Umbilical cord (tissue), 2 donors: ENCODE measurements around the gene ISCU. TPM values are rescaled to one million over a fixed set of nuclear protein-coding genes. Genes with fewer than 3 reads are reported as not detected.

ENCODE experiments used
- DNase-seq: peaks from one replicate; pipeline ENCODE4 v3.0.0-alpha.2; 2015; ENCODE audit warnings: low spot score
- total RNA-seq: library from RNA; depleted of rRNA; stranded (reverse); fragments of >200 nt; gene quantifications from one replicate; pipeline ENCODE4 v1.2.3, GENCODE V29; 2014; ENCODE audit warnings: low replicate concordance; ENCODE audit not compliant: insufficient read depth

Gene ISCU
- total RNA-seq, result 108 TPM

DNA sequence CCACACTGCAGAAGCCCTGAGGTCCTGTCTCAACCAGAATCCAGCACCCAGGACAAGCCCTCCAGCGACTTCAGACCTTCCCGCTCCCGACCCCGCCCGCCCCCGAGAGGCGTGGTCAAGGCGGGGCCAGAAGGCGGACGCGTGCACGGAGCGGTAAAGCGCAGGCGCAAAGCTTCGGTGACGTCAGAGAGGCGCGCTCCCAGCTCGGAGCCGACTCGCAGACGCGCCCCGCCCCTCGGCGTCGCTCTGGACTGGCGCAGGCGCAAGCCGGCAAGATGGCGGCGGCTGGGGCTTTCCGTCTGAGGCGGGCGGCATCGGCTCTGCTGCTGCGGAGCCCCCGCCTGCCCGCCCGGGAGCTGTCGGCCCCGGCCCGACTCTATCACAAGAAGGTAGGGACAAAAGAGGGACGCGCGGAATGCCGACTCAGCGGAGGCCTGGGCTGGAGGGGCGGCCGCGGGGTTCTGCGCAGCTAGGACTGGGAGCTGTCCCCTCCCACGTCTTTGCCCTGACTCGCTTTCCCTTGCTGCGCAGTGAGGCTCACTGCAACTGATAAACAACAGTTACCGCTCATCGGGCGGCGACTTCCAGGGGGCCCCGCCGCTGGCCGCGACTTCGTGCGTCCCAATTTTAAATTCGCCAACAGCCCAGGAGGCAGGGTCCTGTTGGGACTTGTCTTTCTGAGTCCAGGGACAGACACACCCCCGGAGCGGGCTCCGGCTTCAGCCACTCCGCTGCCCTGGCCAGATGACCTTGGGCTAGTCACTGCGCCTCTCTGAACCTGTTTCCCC, at the start of gene ISCU:
ISCU (plus strand) TSS at position 249 of the 788 bp plus-strand sequence; CDS start at position 276, 27 bp downstream.
- peak; percentile 99 for DNase-seq

DNA sequence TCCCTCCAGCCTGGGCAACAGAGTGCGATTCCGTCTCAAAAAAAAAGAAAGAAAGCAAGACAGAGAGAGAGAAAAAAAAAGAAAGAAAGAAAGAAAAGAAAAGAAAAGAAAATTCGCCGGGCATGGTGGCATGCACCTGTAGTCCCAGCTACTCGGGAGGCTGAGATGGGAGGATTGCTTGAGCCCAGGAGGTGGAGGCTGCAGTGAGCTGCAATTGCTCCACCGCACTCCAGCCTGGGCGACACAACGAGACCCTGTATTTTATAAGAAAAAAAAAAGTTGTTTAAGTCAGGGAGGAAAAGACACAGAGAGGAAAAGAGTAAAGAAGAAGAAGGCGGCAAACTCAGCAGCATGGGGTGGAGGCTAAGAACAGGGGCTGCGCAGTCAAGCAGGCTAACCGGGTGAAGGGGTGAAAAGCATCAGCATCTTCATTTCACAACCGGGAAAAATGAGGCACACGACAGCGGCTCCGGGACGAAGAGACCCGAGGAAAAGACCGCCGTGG, 47.9 kb upstream of the ISCU start:
- DNase-seq, result no peak

DNA sequence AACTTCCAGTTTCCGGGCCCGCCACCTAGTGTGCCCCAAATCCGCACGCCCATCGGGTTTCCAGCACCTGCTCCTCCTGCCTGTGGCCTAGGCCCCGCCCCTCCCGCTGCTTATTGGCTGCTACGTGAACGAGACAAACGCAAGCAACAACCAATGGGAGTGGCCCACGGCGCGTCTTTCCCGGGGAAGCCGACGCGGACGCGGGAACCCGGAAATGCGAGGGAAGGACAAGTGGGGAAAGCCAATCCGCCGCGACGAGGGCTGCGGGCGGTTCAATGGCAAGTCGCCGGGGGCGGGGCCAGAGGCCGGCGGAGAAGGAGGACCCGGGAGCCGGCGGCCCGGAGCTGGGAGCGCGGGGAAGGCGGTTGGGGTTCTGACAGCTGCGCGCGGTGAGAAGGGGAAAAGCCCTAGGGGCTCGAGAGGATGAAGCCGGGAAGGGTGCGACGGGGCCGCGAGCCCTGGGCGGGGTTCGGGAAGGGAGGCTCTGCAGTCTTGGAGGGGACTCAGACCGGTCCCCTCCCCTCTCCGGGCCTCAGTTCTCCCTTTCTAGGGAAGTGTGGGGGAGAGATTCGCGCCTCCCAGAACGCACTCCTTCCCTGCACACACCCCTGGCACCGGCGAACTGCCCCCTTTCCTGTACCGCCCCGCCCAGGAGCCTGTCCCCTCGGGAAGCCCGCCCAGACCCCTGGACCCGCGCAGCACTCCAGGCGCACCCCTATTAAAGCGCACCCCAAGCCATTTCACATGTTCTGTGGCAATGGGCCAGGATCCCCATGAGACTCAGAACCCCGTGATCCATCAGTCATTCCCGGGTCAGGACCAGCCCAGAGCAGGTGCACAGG, 47.2 kb upstream of the ISCU start, which contains the start of gene FICD:
FICD (plus strand) TSS at position 305 of the 842 bp plus-strand sequence. CDS start 1,696 bp downstream, outside the sequence.
- DNase-seq, result peak; percentile 100

DNA sequence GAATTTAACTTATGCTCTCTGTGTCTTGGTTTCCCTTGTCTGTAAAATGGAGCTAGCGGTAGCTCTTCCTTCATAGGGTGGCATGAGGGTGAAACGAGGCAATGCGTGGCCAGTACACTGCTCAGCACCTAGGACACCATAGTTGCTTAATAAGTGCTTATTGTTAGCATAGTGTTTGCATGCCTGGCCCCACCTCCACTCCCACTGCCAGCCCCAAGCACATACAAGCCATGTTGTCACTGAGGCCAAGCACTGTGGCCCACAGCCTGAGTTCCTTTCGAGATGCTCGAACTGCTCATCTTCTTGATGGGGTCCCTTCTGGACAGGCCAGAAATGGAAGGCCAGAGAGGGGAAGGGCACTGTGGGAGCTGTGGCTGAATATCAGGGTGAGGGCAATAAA, 46.5 kb upstream of the ISCU start:
- DNase-seq, result no peak

DNA sequence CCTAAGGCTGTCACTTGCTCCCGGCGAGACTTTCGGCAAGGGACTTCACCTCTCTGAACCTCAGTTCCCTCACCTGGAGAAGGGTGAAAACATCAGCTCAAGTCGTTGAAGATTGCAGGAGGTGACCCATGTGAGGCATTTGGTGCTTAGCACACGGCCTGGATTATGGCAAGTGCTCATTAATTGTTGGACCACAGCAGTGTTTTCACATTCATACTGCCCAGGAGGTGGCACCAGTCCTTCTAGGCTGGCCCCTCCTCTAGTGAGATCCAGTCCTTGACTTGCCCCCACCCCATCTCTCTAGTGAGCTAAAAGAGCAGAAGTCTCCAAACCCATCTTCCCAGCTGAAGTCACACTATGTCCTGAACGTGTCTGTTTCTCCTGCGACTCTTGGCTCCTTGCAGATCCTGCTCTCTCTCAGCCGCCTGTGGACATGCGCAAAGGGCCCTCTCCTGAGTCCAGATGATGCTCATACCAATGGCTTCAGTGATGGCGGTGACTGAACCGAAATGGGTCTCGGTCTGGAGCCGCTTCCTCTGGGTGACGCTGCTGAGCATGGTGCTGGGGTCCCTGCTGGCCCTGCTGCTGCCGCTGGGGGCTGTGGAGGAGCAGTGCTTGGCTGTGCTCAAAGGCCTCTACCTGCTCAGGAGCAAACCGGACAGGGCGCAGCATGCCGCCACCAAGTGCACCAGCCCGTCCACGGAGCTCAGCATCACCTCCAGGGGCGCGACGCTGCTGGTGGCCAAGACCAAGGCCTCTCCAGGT, 45.7 kb upstream of the ISCU start:
- no peak for DNase-seq

DNA sequence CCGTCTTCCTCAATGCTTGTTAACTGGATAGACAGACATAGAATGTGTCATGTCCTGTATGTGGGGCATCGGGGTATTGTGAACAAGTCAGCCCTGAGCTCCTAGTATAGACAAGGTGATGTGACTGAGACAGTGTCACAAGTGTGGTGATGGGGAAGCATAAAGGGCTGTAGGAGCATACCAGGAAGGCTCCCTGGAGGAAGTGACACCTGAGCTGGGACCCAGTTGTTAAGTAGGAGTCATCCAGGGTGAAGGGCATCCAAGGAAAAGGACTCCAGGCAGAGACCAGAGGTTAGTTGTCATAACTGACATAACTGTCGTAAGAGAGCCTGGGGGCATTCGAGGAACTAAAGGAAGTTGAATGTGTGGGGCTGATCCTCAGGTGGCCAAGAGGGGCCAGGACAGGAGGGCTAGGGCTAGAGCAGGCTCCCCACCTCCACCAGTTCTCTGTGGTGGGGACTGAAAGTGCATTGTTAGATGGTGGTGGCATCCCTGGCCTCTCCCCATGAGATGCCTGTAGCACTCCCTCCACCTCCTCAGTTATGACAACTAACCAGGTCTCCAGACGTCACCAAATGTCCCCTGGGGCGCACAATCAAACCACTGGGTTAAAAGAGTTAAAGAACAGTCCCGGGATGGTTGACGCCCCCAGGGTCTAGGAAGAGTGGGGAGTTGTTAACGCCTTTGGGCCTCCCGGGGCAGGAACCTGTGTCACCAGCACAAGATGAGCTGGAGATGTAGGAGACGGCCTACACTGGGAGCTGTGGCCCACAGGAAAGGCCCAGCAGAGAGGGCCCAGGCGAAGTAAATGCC, 44.9 kb upstream of the ISCU start:
- no peak for DNase-seq

DNA sequence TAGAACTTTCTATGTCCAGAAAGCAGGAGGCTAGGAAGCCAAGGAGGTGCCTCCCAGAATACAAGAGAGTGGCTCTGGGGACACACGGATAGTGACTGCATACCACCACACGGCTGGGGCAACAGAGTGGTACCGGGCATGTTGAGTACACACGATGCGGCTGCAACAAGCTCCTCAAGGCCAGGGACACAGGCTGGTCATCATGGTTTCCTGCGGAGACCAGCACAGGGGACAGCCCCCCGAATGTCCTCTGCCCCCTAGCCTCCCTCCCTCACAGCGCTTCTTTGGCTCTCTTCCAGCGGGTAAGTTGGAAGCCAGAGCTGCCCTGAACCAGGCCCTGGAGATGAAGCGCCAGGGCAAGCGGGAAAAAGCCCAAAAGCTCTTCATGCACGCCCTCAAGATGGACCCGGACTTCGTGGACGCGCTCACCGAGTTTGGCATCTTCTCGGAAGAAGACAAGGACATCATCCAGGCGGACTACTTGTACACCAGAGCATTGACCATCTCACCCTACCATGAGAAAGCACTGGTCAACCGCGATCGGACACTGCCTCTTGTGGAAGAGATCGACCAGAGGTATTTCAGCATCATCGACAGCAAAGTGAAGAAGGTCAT, 44.2 kb upstream of the ISCU start:
- DNase-seq, result no peak

DNA sequence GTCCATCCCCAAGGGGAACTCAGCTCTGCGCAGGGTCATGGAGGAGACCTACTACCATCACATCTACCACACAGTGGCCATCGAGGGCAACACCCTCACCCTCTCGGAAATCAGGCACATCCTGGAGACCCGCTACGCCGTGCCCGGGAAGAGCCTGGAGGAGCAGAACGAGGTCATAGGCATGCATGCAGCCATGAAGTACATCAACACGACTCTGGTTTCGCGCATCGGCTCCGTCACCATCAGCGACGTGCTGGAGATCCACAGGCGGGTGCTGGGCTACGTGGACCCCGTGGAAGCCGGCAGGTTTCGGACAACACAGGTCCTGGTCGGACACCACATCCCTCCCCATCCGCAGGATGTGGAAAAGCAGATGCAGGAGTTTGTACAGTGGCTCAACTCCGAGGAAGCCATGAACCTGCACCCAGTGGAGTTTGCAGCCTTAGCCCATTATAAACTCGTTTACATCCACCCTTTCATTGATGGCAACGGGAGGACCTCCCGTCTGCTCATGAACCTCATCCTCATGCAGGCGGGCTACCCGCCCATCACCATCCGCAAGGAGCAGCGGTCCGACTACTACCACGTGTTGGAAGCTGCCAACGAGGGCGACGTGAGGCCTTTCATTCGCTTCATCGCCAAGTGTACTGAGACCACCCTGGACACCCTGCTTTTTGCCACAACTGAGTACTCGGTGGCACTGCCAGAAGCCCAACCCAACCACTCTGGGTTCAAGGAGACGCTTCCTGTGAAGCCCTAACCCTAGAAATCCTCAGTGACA, 43.5 kb upstream of the ISCU start:
- DNase-seq, result no peak

DNA sequence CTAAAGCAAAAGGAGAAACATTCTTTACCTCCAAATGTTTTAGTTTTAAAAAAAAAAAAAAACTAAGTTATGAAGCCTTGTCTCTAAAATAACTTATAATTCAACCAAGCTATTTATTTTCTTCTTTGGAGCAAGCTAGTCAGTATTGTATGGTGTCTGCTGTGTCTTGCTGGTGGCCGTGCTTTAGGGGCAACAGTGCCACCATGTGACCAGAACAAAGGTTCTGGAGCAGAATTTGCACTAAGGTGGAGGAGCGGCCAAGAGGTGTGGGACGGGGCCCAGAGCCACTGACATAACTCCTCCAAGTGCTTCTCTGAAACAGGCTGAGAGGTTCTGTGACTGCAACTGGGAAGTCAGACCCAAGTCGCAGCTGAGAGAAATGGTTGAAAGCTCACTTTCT, 42.8 kb upstream of the ISCU start:
- no peak for DNase-seq

DNA sequence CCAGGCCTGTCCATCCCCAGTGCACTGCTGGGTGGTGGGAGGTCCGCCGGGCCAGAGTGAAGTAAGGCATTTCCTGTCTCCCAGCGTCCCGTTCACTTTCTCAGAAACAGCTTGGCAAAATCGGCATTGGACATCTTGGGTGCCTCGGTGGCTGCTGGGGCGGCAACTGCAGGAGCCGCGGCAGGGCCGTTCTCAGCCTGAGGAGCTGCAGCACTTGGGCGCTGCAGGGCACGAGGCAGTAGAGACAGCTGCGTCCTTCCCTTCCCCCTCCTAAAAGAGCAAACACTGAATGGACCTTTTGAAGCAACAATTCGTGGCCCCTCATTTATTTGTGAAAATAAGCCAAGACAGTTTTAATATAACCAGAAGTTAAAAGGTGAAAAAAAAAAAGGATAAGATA, 39.0 kb upstream of the ISCU start:
- no peak for DNase-seq

DNA sequence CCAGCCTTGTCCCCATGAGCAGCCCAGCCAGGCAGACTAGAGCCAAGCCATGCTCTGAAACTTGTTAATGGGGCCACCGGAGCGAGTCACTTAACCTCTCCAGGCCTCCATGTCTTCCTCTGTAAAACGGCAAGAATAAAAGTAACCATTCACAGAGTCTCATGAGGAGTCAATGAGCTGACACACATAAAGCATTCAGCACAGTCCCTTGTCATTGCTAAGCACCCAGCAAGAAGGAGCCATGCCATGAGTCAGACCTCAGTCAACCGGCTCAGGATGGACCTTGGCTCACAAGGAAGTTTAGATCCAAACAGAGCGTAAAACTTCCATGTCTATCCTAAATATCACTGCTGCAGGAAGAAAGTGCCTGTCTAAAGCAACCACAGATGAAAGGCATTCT, 36.7 kb upstream of the ISCU start:
- DNase-seq, result no peak

DNA sequence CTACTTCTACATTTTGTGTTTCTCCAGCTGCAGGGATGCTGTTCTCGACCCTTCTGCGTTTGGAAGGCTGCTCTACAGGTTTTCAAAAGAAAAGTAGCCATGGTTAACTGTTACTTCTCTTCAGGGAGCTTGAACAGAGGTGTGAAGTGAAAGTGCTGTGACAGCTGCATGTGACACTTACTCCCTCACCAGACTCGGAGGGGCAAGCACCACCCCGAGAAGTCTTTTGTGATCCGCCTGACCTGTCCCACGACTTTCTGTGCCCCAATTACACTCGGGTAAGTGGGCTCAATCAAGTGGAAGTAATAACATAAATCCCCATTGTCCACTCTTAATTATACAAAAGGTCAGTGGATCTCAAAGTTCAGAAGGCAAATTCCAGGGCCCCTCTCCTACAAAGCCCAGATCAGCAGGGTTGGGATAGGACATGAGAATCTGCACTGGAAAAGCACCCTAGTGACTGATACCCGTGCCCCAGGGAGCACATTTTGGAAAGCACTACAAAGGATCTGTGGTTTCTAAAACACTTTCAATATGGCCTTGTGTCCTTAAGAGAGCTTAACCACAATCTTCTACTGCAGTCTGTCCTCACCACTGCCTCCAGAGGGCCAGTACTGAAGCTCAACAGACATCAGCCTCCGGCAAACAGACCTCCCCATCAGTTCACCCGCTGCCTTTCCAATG, 35.8 kb upstream of the ISCU start:
- peak; percentile 14 for DNase-seq

DNA sequence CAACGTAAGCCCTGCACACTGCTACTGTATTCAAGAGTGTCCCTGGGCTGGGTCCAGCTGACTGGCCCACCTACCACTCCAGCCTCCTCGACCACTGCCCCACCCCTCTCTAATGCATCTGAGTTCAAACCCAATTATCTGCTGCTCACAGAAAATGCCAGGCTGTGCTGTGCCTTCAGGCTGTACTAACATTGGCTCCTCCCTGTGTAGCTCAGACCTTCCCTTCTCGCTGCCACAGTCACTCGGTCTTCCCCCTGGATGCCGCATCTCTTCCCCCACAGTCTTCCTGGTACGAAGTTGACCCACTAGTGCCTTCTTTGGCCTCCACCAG, 35.3 kb upstream of the ISCU start:
- no peak for DNase-seq

DNA sequence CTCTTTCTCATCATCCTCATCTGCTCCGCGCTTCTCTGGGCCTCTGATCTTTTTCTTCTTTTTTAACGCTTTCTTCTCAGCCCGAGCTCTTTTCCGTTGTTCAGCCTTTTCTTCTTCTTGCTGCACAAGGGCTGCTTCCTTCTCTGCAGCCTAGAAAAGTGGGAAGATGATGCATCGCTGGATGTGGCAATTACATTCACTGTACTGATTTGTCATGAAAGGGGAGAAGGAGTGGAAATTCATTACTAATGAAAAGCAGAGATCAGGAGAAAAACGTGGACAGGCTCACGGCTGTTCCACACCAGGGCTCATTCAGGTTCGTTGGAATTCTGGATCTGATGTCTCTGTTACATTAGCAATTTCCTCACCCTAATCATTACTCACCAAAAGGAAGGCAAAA, 32.2 kb upstream of the ISCU start:
- DNase-seq, result no peak

DNA sequence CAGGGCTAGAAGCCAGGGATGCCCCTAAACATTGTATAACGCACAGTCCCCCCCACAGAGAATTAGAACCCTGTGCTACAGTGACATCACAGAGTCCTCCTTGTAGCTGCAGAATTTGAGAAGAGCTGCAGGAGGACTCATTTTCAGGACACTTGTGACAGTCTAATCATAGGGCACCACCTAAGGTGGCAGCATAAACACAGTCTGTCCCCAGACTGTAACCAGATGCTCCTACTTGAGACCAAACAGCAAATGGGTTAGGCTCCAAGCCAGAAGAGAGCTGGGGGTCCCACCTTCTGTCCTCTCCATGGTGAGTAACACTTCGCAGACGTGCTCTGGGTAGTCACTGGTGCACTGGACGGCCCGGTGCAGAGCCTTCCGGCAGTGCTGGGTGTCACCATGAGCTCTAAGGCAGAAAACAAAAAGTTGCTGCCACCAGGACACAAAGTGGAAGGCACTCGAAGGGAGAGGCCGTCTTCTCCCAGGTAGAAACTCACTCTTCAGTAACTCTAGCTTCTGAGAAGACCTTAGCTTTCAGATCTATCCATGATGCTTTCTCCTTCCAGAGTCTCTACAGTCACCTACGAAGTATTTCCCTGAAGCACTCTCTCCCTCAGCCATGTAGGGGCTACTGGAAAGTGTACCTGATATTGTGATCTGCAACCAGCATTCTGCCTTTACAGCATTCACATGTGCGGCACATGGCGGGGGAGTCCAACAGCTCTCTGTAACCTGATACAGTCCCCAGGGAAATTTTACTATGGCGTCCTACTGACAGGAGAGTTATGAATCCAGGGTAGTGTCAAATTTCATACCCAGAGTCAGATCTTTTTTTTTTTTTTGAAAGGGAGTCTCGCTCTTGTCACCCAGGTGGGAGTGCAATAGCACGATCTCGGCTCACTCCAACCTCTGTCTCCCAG, 30.2 kb upstream of the ISCU start:
- peak; percentile 19 for DNase-seq

DNA sequence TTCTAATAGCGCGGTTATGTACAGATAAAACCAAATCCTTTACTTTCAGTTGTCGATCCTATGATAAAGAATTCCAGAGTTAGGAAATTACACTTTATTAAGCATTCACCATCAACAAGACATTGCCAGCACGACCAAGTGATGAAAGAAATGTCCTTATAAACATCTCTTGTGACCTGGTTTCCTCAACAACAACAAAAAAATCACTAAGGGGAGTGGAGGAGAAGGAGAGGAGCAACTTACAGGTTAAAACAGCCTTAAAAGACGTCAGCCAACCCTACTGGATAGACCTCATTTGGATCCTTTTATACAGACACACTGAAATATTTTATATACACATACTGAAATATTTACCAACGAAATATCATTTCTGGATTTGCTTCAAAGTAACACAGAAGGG, 24.2 kb upstream of the ISCU start:
- no peak for DNase-seq

DNA sequence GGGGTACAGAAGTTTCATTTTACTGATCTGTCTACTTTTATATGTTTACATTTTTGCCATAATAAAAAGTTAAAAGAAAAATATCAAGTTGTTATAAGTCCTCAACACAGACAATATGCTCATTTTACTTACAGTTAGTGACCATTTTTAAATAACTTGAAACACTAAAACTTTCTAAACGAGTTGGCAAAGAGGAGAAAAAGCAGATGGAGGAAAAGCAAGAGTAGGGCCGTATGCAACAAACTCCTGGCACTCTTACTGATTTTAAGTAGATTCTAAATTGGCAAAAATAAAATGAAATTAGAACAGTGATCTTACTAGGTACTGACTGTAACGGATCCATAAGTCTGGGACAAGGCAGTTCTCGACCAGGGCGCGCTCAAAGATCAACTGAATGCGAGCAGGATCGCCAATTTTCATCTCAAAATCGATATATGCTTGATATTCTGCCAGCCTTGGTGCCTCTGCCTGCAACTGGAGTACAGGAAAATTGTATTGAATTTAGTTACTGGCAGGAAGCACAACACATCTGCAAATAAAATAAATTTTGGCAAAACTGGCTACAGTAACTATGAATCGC, 23.7 kb upstream of the ISCU start:
- DNase-seq, result no peak

DNA sequence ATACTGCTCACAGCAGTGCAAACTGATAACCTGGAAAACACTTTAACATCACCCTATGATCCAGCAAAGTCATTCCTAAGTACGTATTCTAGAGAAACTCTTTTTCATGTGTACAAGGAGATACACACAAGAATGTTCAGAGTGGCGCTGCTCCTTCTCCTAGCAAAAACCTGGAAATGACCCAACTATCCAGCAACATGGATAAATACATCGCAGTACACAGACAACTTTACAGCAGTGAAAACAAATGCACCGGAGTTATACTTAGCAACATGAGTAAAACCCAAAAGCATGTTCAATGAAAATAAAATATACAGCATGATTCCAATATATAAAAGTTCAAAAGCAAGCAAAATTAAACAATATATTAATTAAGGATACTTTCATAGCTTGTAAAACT, 20.1 kb upstream of the ISCU start:
- no peak for DNase-seq
